ENCODE data around the gene VILL.
"Not testable (repeated sequence)": the region's sequence is repeated elsewhere in the genome, so short reads cannot be mapped to it uniquely, and the experiment has no call there.

VILL gene

GRCh38 chr3:38017445-38018295 is 27.1 kb downstream of the VILL start:
- DNase-seq (ENCODE audit: low spot score), result no peak

- DNase-seq (ENCODE audit: low spot score), result no peak
These were observed 28.0 kb downstream of the VILL start for GRCh38 chr3:38018296-38019266.

- no peak for DNase-seq (ENCODE audit: low spot score)
These were observed 29.2 kb downstream of the VILL start for GRCh38 chr3:38019658-38020341.

- DNase-seq (ENCODE audit: low spot score), result no peak
These were observed 29.7 kb downstream of the VILL start for GRCh38 chr3:38020342-38020726.

GRCh38 chr3:38021196-38021595 is 30.6 kb downstream of the VILL start:
- DNase-seq (ENCODE audit: low spot score), result no peak

GRCh38 chr3:38022301-38022700 is 31.7 kb downstream of the VILL start:
- DNase-seq (ENCODE audit: low spot score), result no peak

- DNase-seq (ENCODE audit: low spot score), result no peak
These were observed 32.5 kb downstream of the VILL start for GRCh38 chr3:38022896-38023709.

- DNase-seq (ENCODE audit: low spot score), result no peak
These were observed 36.3 kb downstream of the VILL start for GRCh38 chr3:38026856-38027255.

GRCh38 chr3:38027466-38028465 is 37.2 kb downstream of the VILL start:
- no peak for DNase-seq (ENCODE audit: low spot score)

GRCh38 chr3:38028621-38029361 is 38.2 kb downstream of the VILL start:
- no peak for DNase-seq (ENCODE audit: low spot score)

- DNase-seq (ENCODE audit: low spot score), result no peak
These were observed 39.0 kb downstream of the VILL start, which contains the start of gene PLCD1 for GRCh38 chr3:38029400-38030125. TSS of gene PLCD1 (minus strand) at chr3:38029642. CDS start at chr3:38029539, 103 bp downstream.

GRCh38 chr3:38030126-38031021 is 39.8 kb downstream of the VILL start:
- no peak for DNase-seq (ENCODE audit: low spot score)

- no peak for DNase-seq (ENCODE audit: low spot score)
These were observed 40.7 kb downstream of the VILL start for GRCh38 chr3:38031022-38031994.

- no peak for DNase-seq (ENCODE audit: low spot score)
These were observed 41.8 kb downstream of the VILL start for GRCh38 chr3:38032328-38032865.

GRCh38 chr3:38033586-38033985 is 43.0 kb downstream of the VILL start:
- DNase-seq (ENCODE audit: low spot score), result not testable (repeated sequence)

- DNase-seq (ENCODE audit: low spot score), result not testable (repeated sequence)
These were observed 43.7 kb downstream of the VILL start for GRCh38 chr3:38034335-38034734.
